ENCODE results near the gene OTOS. TPM values are rescaled to one million over a fixed set of nuclear protein-coding genes. Genes with fewer than 3 reads are reported as not detected.

The OTOS gene
- total and polyA plus RNA-seq, 4 donors: not detected

DNA sequence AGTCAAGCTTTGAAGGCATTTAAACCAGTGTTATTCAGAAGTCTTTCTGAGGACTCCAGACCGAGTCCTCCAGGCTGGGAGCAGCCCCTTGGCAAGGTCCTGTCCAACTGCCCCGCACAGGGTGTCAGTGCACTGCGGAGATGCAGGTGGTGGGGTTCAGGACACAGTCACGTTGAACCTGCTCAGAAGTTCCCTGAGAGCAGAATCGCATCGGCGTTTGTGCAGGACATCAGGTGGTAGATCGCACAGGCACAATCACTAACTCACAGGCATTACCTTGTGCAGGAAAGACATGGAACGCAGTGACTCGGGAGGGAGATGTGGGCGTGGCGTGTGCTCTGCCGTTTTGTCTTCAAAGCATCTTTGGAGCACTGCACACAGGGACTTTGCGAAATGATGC lies 14.7 kb downstream of the OTOS start:
- no peak overlapping the region for H3K4me3 ChIP-seq (ENCODE audit: low read length in 2 of 2)
- peak; percentile 24 to 26 for DNase-seq
- no peak for ATAC-seq (ENCODE audit: low FRiP score)
- no peaks in the 10 kb centered on the region for H3K4me1 ChIP-seq (ENCODE audit: control insufficient read depth in 1 of 2, insufficient read depth in 2 of 2, low read length in 2 of 2)
- H3K27me3 ChIP-seq (ENCODE audit: control insufficient read depth in 1 of 2, insufficient read depth in 2 of 2, low read length in 1 of 2): no peaks in the 10 kb centered on the region
- peaks cover 3 to 14% of the 10 kb centered on the region in 2 donors for H3K36me3 ChIP-seq (ENCODE audit: control insufficient read depth in 1 of 2, insufficient read depth in 2 of 2, low read length in 1 of 2)
- WGBS, 2 donors: 94 to 97% methylated on average over 14 of the region's 14 CpGs
- intact Hi-C loops (cut with DNase I): no loop called here
- H3K9me3 ChIP-seq (ENCODE audit: control insufficient read depth, low read length): peaks cover 6% of the 10 kb centered on the region
- H3K27ac ChIP-seq (ENCODE audit: low read depth in 1 of 2, low read length in 2 of 2): no peak overlapping the region

DNA sequence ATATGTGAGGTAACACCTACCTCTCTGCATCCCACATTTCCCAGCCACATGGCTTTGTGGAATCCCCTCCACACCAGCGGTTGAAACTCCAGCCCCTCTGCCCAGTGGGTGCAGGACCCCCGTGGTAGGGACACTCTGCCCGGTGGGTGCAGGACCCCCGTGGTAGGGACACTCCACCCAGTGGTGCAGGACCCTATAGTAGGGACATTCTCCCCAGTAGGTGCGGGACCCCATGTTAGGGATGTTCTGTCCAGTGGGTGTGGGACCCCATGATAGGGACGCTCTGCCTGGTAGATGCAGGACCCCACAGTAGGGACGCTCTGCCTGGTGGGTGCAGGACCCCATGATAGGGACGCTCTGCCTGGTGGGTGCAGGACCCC lies 15.8 kb downstream of the OTOS start:
- 89 to 97% methylated on average over 8 of the region's 8 CpGs for WGBS, 2 donors
- Histone ChIP-seq H3K27ac (ENCODE audit: low read depth in 1 of 2, low read length in 2 of 2) (no peak overlapping the region), H3K4me3 (ENCODE audit: low read length in 2 of 2) (no peak overlapping the region), H3K4me1 (ENCODE audit: control insufficient read depth in 1 of 2, insufficient read depth in 2 of 2, low read length in 2 of 2) (no peaks in the 10 kb centered on the region), H3K36me3 (ENCODE audit: control insufficient read depth in 1 of 2, insufficient read depth in 2 of 2, low read length in 1 of 2) (peaks cover 3 to 4% of the 10 kb centered on the region in 2 donors), H3K27me3 (ENCODE audit: control insufficient read depth in 1 of 2, insufficient read depth in 2 of 2, low read length in 1 of 2) (no peaks in the 10 kb centered on the region), H3K9me3 (ENCODE audit: control insufficient read depth, low read length) (peaks cover 6% of the 10 kb centered on the region)
- peak; percentile 37 to 45 for DNase-seq
- intact Hi-C loops (cut with DNase I): no loop called here
- ATAC-seq (ENCODE audit: low FRiP score): no peak

DNA sequence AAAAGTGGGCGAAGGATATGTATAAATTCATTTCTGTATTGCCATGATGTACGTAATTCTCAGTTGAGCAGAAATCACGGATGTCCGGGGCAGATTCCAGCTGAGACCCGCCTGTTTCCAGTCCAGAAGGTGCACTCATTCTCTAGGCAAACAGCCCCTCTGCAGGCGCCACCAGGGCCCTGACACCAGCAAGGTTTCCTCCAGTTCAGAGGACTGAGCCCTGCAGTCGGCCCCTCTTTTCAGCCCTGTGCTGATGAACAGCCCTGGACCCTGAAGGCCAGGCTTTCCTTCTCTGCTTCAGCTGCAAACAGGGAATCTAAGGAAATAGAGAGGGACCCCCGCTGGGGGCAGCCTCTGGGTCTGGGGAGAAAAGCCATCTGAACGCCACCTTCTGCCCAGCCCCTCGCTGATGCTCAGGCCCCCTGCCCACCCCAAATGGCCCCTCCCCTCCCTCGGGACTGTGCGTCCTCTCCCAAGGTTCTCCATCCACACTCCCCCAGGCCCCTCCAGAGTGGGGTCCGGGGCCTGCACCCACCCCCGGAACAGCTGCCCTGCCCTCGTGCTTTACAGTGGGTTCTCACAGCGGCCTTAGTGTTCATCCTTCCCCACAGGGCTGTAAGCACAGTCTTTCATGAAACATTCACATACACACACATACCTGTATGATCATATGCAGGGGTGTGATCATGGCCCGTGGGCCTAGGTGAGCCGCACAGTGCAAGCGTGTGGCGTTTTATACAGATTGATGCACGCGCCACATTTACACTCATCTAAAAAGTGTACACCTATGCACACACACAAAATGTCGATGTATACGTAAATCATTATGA lies 16.4 kb downstream of the OTOS start:
- 85 to 90% methylated on average over 24 of the region's 24 CpGs for WGBS, 2 donors
- no peaks in the 10 kb centered on the region for H3K4me1 ChIP-seq (ENCODE audit: control insufficient read depth in 1 of 2, insufficient read depth in 2 of 2, low read length in 2 of 2)
- peaks cover 0 to 2% of the 10 kb centered on the region in 2 donors for H3K36me3 ChIP-seq (ENCODE audit: control insufficient read depth in 1 of 2, insufficient read depth in 2 of 2, low read length in 1 of 2)
- no peak overlapping the region for H3K4me3 ChIP-seq (ENCODE audit: low read length in 2 of 2)
- peaks cover 6% of the 10 kb centered on the region for H3K9me3 ChIP-seq (ENCODE audit: control insufficient read depth, low read length)
- DNase-seq: peak; percentile 38 to 66
- no peak for ATAC-seq (ENCODE audit: low FRiP score)
- no peaks in the 10 kb centered on the region for H3K27me3 ChIP-seq (ENCODE audit: control insufficient read depth in 1 of 2, insufficient read depth in 2 of 2, low read length in 1 of 2)
- intact Hi-C loops (cut with DNase I): no loop called here
- H3K27ac ChIP-seq (ENCODE audit: low read depth in 1 of 2, low read length in 2 of 2): no peak overlapping the region

DNA sequence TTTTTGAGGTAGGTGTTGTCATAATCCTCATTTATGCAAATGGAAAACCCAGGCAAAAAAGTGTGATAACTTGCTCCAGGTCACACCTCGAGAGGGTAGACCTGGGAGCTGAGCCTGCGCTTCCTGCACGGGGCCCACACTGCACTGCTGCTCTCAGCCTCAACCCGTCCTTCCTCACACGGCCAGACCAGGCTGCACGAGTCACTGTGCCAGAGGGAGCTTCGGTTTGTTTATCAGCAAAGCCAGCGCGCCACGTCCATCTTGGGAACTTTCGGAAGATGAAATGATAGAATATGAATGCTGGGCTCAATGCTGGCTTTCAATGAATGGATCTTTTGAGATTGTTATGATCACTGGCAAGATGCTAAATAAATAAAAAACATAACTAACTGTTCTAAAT lies 18.8 kb downstream of the OTOS start:
- no peaks in the 10 kb centered on the region for H3K4me1 ChIP-seq (ENCODE audit: control insufficient read depth in 1 of 2, insufficient read depth in 2 of 2, low read length in 2 of 2)
- no peak overlapping the region for H3K27ac ChIP-seq (ENCODE audit: low read depth in 1 of 2, low read length in 2 of 2)
- WGBS, 2 donors: 59 to 66% methylated on average over 11 of the region's 11 CpGs
- intact Hi-C loops (cut with DNase I): no loop called here
- no peak overlapping the region for H3K4me3 ChIP-seq (ENCODE audit: low read length in 2 of 2)
- H3K27me3 ChIP-seq (ENCODE audit: control insufficient read depth in 1 of 2, insufficient read depth in 2 of 2, low read length in 1 of 2): no peaks in the 10 kb centered on the region
- H3K36me3 ChIP-seq (ENCODE audit: control insufficient read depth in 1 of 2, insufficient read depth in 2 of 2, low read length in 1 of 2): no peaks in the 10 kb centered on the region
- peaks cover 6% of the 10 kb centered on the region for H3K9me3 ChIP-seq (ENCODE audit: control insufficient read depth, low read length)
- DNase-seq (peak; percentile 26 to 67), ATAC-seq (ENCODE audit: low FRiP score) (no peak)

DNA sequence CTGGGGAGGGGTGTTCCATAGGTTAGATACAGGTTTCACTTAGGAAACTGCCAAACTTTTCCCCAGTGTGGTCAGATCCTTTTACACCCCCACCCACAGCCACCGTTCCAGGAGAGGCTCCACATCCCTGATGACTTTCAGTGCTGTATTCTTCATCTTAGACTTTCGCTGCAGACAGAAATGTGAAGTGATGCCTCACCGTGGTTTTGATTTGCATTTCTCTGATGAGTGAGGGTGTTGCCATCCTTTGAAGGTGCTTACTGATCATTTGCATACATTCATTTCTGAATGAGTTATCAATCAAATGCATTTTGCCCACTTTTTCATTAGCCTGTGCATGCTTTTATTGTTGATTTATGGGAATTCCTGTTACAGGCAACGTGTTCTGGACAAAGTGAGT lies 19.3 kb downstream of the OTOS start:
- WGBS, 2 donors: 58% methylated on average over 4 of the region's 4 CpGs
- intact Hi-C loops (cut with DNase I): no loop called here
- Histone ChIP-seq H3K4me1 (ENCODE audit: control insufficient read depth in 1 of 2, insufficient read depth in 2 of 2, low read length in 2 of 2) (no peaks in the 10 kb centered on the region), H3K4me3 (ENCODE audit: low read length in 2 of 2) (no peak overlapping the region), H3K9me3 (ENCODE audit: control insufficient read depth, low read length) (peaks cover 4% of the 10 kb centered on the region), H3K36me3 (ENCODE audit: control insufficient read depth in 1 of 2, insufficient read depth in 2 of 2, low read length in 1 of 2) (no peaks in the 10 kb centered on the region), H3K27me3 (ENCODE audit: control insufficient read depth in 1 of 2, insufficient read depth in 2 of 2, low read length in 1 of 2) (no peaks in the 10 kb centered on the region), H3K27ac (ENCODE audit: low read depth in 1 of 2, low read length in 2 of 2) (no peak overlapping the region)
- ATAC-seq (ENCODE audit: low FRiP score) (no peak), DNase-seq (no peak)

DNA sequence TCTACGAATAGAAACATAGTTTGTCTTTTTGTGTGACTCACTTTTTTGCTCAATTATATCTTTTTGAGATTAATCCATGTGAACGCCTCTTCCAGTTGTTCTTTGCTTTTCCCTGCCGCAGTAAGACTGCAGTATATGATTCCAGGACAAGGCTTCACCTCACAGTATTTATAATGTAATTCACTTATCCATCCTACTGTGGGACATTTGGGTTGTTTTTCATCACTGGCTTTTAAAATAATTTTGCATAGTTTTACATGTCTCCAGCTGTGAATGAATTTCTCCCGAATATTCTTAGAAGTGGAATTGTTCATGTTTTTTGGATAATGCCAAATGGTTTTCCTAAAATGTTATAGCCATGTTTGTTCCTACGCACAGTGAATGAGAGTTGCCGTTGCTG lies 26.2 kb downstream of the OTOS start:
- no peak for ATAC-seq (ENCODE audit: low FRiP score)
- Histone ChIP-seq H3K4me3 (ENCODE audit: low read length in 2 of 2) (no peak overlapping the region), H3K36me3 (ENCODE audit: control insufficient read depth in 1 of 2, insufficient read depth in 2 of 2, low read length in 1 of 2) (no peaks in the 10 kb centered on the region), H3K4me1 (ENCODE audit: control insufficient read depth in 1 of 2, insufficient read depth in 2 of 2, low read length in 2 of 2) (no peaks in the 10 kb centered on the region), H3K27ac (ENCODE audit: low read depth in 1 of 2, low read length in 2 of 2) (no peak overlapping the region), H3K9me3 (ENCODE audit: control insufficient read depth, low read length) (peaks cover 3% of the 10 kb centered on the region), H3K27me3 (ENCODE audit: control insufficient read depth in 1 of 2, insufficient read depth in 2 of 2, low read length in 1 of 2) (no peaks in the 10 kb centered on the region)
- DNase-seq: no peak
- intact Hi-C loops (cut with DNase I): no loop called here
- 73 to 82% methylated on average over 6 of the region's 6 CpGs for WGBS, 2 donors

DNA sequence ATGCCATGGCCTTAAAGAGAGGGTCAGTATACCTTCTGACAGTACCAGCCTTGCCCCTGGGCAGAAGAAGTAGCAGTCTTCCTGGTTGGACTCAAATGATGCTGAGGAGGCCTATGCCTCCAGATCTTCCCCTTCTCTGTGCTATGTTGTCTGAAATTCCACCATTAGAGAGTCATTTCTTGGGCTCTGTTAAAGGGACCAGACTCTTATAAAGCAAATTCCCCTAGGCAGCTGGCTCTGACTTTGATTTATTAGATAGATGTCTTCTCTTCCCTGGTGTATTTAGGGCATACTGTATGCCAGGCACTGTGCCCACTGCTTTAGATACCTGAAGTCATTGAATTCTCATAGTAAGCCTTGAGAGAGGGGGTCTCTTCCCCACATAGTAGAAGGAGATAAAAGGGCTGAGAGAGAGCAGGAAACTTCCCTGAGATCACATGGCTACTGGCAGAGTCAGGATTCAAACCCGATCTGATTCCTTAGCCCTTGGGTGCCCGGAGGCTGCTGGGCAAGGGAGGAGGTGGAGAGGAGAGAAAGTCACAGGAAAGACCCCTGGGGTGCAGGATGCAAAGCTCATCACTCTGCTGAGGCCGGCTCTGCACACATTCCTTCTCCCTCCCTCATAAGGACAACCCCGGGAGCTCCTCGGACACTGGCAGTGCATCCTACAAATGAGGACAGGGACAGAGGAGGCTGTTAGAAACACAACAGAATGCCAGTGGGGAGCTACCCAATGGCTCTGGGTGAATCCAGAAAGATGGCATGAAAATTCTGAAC lies 27.4 kb downstream of the OTOS start:
- Histone ChIP-seq H3K4me3 (ENCODE audit: low read length in 2 of 2) (no peak overlapping the region), H3K9me3 (ENCODE audit: control insufficient read depth, low read length) (no peaks in the 10 kb centered on the region), H3K27me3 (ENCODE audit: control insufficient read depth in 1 of 2, insufficient read depth in 2 of 2, low read length in 1 of 2) (no peaks in the 10 kb centered on the region), H3K4me1 (ENCODE audit: control insufficient read depth in 1 of 2, insufficient read depth in 2 of 2, low read length in 2 of 2) (no peaks in the 10 kb centered on the region), H3K27ac (ENCODE audit: low read depth in 1 of 2, low read length in 2 of 2) (no peak overlapping the region), H3K36me3 (ENCODE audit: control insufficient read depth in 1 of 2, insufficient read depth in 2 of 2, low read length in 1 of 2) (no peaks in the 10 kb centered on the region)
- intact Hi-C loops (cut with DNase I): no loop called here
- no peak for DNase-seq
- WGBS, 2 donors: 9 to 16% methylated on average over 5 of the region's 5 CpGs
- ATAC-seq (ENCODE audit: low FRiP score): no peak

DNA sequence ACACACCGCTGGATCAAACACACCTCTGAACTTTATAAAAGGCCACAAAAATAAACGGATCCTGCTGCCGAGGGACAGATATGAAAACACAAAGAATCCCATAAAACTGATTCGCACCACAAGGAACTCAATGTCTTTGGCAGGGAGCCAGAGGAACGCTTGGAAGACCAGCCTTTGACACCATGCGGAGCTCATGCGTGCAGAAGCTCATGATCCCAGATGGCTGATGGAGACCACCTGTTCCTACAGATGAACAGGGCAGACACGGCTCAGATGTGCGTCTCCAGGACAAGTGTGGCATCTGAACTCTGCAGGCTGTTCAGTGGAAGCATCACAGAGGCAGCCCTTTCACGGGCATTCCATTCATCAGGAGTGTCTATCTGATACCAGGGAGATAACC lies 29.2 kb downstream of the OTOS start:
- 63% methylated on average over 10 of the region's 10 CpGs for WGBS, 2 donors
- Histone ChIP-seq H3K4me1 (ENCODE audit: control insufficient read depth in 1 of 2, insufficient read depth in 2 of 2, low read length in 2 of 2) (no peaks in the 10 kb centered on the region), H3K36me3 (ENCODE audit: control insufficient read depth in 1 of 2, insufficient read depth in 2 of 2, low read length in 1 of 2) (no peaks in the 10 kb centered on the region), H3K4me3 (ENCODE audit: low read length in 2 of 2) (no peak overlapping the region), H3K27me3 (ENCODE audit: control insufficient read depth in 1 of 2, insufficient read depth in 2 of 2, low read length in 1 of 2) (no peaks in the 10 kb centered on the region), H3K9me3 (ENCODE audit: control insufficient read depth, low read length) (no peaks in the 10 kb centered on the region), H3K27ac (ENCODE audit: low read depth in 1 of 2, low read length in 2 of 2) (no peak overlapping the region)
- intact Hi-C loops (cut with DNase I): no loop called here
- ATAC-seq (ENCODE audit: low FRiP score) (no peak), DNase-seq (peak in 1 of 2 donors; percentile 17)

DNA sequence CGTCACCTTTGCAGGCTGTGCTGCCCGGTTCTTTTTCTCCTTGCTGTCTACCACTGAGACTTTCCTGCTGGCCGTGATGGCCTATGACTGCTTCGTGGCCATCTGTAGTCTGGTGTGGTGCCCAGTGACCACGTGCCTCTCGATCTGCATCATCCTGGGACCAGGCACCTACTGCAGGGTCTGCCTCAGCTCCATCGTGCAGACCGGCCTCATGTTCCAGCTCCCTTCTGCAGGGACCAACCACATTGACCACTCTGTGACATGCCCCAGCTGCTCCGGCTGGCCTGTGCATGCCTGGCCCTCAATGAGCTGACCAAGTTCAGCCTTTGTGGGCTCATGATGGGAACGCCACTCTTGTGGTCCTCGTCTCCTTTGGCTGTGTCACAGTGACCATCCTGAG lies 31.1 kb downstream of the OTOS start:
- H3K9me3 ChIP-seq (ENCODE audit: control insufficient read depth, low read length): no peaks in the 10 kb centered on the region
- intact Hi-C loops (cut with DNase I): no loop called here
- DNase-seq (peak in 1 of 2 donors; percentile 20), ATAC-seq (ENCODE audit: low FRiP score) (no peak)
- no peaks in the 10 kb centered on the region for H3K4me1 ChIP-seq (ENCODE audit: control insufficient read depth in 1 of 2, insufficient read depth in 2 of 2, low read length in 2 of 2)
- no peak overlapping the region for H3K27ac ChIP-seq (ENCODE audit: low read depth in 1 of 2, low read length in 2 of 2)
- no peak overlapping the region for H3K4me3 ChIP-seq (ENCODE audit: low read length in 2 of 2)
- H3K27me3 ChIP-seq (ENCODE audit: control insufficient read depth in 1 of 2, insufficient read depth in 2 of 2, low read length in 1 of 2): no peaks in the 10 kb centered on the region
- 77 to 84% methylated on average over 11 of the region's 11 CpGs for WGBS, 2 donors
- no peaks in the 10 kb centered on the region for H3K36me3 ChIP-seq (ENCODE audit: control insufficient read depth in 1 of 2, insufficient read depth in 2 of 2, low read length in 1 of 2)

All from aorta (tissue), 5 donors.